ENCODE results near the gene CDKN2B-AS1. TPM values are rescaled to one million over a fixed set of nuclear protein-coding genes. Genes with fewer than 3 reads are reported as not detected.

CDKN2B-AS1 gene
- total and polyA plus RNA-seq, 2 experiments from 2014 or later, result 0.27 to 0.68 TPM

GRCh38 chr9:22031655-22032411 lies 37.2 kb downstream of the CDKN2B-AS1 start:
- Histone ChIP-seq H3K9me2 (replicated peaks; ENCODE audit: insufficient read depth) (no peaks in the 10 kb centered on the region), H3K4me1 (ENCODE audit: insufficient read depth) (no peaks in the 10 kb centered on the region), H4K20me1 (ENCODE audit: insufficient read depth, poor library complexity, severe bottlenecking) (no peaks in the 10 kb centered on the region), H3K27me3 (no peaks in the 10 kb centered on the region), H3K4me2 (no peak overlapping the region), H2AFZ (no peak overlapping the region), H3K4me3 (no peak overlapping the region), H3K36me3 (replicated peaks; ENCODE audit: insufficient read depth, low read depth) (no peaks in the 10 kb centered on the region), H3K9me3 (ENCODE audit: low read depth) (no peaks in the 10 kb centered on the region), H3K79me2 (no peaks in the 10 kb centered on the region), H3K27ac (no peak overlapping the region)
- TF ChIP-seq CTCF (IDR thresholded peaks at IDR 0.05; ENCODE audit: poor library complexity), result no peak
- no peak for TF ChIP-seq EZH2 (IDR thresholded peaks at IDR 0.05; ENCODE audit: borderline replicate concordance)
- no peak for TF ChIP-seq EZH2phosphoT487 (IDR thresholded peaks at IDR 0.05; ENCODE audit: low read depth, severe bottlenecking, unreplicated experiment)
- WGBS (ENCODE audit: low lambda C conversion rate, missing lambda C conversion rate), result 79% methylated on average over 4 of the region's 4 CpGs
- no peak for DNase-seq (ENCODE audit: low spot score)

GRCh38 chr9:22033012-22033630 lies 38.5 kb downstream of the CDKN2B-AS1 start:
- DNase-seq (ENCODE audit: low spot score), result no peak
- H3K27me3 ChIP-seq, result no peaks in the 10 kb centered on the region
- no peak overlapping the region for H3K4me2 ChIP-seq
- no peak for TF ChIP-seq CTCF (IDR thresholded peaks at IDR 0.05; ENCODE audit: poor library complexity)
- no peak for TF ChIP-seq EZH2phosphoT487 (IDR thresholded peaks at IDR 0.05; ENCODE audit: low read depth, severe bottlenecking, unreplicated experiment)
- TF ChIP-seq EZH2 (IDR thresholded peaks at IDR 0.05; ENCODE audit: borderline replicate concordance), result no peak
- no peaks in the 10 kb centered on the region for H4K20me1 ChIP-seq (ENCODE audit: insufficient read depth, poor library complexity, severe bottlenecking)
- H3K79me2 ChIP-seq, result no peaks in the 10 kb centered on the region
- H3K4me3 ChIP-seq, result no peak overlapping the region
- peaks cover 3% of the 10 kb centered on the region for H3K4me1 ChIP-seq (ENCODE audit: insufficient read depth)
- no peak overlapping the region for H2AFZ ChIP-seq
- H3K27ac ChIP-seq, result no peak overlapping the region
- whole genome bisulfite sequencing (ENCODE audit: low lambda C conversion rate, missing lambda C conversion rate), result 78% methylated on average over 8 of the region's 8 CpGs
- no peaks in the 10 kb centered on the region for H3K9me3 ChIP-seq (ENCODE audit: low read depth)
- no peaks in the 10 kb centered on the region for H3K9me2 ChIP-seq (replicated peaks; ENCODE audit: insufficient read depth)
- H3K36me3 ChIP-seq (replicated peaks; ENCODE audit: insufficient read depth, low read depth), result no peaks in the 10 kb centered on the region

- no peak overlapping the region for H3K4me2 ChIP-seq
- H3K79me2 ChIP-seq, result no peaks in the 10 kb centered on the region
- no peak for DNase-seq (ENCODE audit: low spot score)
- TF ChIP-seq EZH2phosphoT487 (IDR thresholded peaks at IDR 0.05; ENCODE audit: low read depth, severe bottlenecking, unreplicated experiment) (no peak), EZH2 (IDR thresholded peaks at IDR 0.05; ENCODE audit: borderline replicate concordance) (no peak), CTCF (IDR thresholded peaks at IDR 0.05; ENCODE audit: poor library complexity) (no peak)
- no peak overlapping the region for H2AFZ ChIP-seq
- no peaks in the 10 kb centered on the region for H3K27me3 ChIP-seq
- WGBS (ENCODE audit: low lambda C conversion rate, missing lambda C conversion rate), result 88% methylated on average over 2 of the region's 2 CpGs
- H4K20me1 ChIP-seq (ENCODE audit: insufficient read depth, poor library complexity, severe bottlenecking), result no peaks in the 10 kb centered on the region
- H3K36me3 ChIP-seq (replicated peaks; ENCODE audit: insufficient read depth, low read depth), result no peaks in the 10 kb centered on the region
- H3K4me3 ChIP-seq, result no peak overlapping the region
- peaks cover 3% of the 10 kb centered on the region for H3K4me1 ChIP-seq (ENCODE audit: insufficient read depth)
- no peak overlapping the region for H3K27ac ChIP-seq
- no peaks in the 10 kb centered on the region for H3K9me3 ChIP-seq (ENCODE audit: low read depth)
- H3K9me2 ChIP-seq (replicated peaks; ENCODE audit: insufficient read depth), result no peaks in the 10 kb centered on the region
These were observed 41.0 kb downstream of the CDKN2B-AS1 start for GRCh38 chr9:22035591-22036011.
